Prostate gland (tissue), 2 donors: ENCODE data around the gene HRC. TPM values are rescaled to one million over a fixed set of nuclear protein-coding genes. Genes with fewer than 3 reads are reported as not detected.
A peak's percentile ranks its signal among the peaks of the same experiment; 100 is the strongest.

Experiments
- DNase-seq: peaks from one replicate; pipeline ENCODE4 v3.0.0-alpha.2; 2019; ENCODE audit warnings: low spot score
- H3K27ac ChIP-seq, 2 donors: fragments of 200-600 bp; sonication (generic); 2 replicates each; pipeline ENCODE4 v1.5.1; 2017 to 2019
- H3K27me3 ChIP-seq: fragments of 200-600 bp; sonication (generic); replicated peaks from 2 replicates; pipeline ENCODE4 v1.5.1; 2019; ENCODE audit not compliant: insufficient read depth
- H3K36me3 ChIP-seq, 2 donors: fragments of 200-600 bp; sonication (generic); 1 replicate in 1 of 2; 2 replicates in 1 of 2; pipeline versions ENCODE4 v1.5.1 to v1.8.1; 2017 to 2019
- H3K4me1 ChIP-seq: fragments of 200-600 bp; sonication (generic); replicated peaks from 2 replicates; pipeline ENCODE4 v1.5.1; 2019
- H3K4me3 ChIP-seq, 2 donors: fragments of 200-600 bp; sonication (generic); 2 replicates each; pipeline ENCODE4 v1.5.1; 2017 to 2019
- H3K9me3 ChIP-seq: fragments of 200-600 bp; sonication (generic); 2 replicates; pipeline ENCODE4 v1.5.1; 2017
- POLR2A ChIP-seq: fragments of 450-650 bp; IDR thresholded peaks from one replicate; pipeline ENCODE4 v1.6.1; 2016; ENCODE audit warnings: antibody characterized with exemption, mild to moderate bottlenecking
- POLR2AphosphoS5 ChIP-seq: sonication (generic); formaldehyde crosslinking; IDR thresholded peaks from one replicate; pipeline ENCODE4 v1.6.1; 2017; ENCODE audit warnings: antibody characterized with exemption
- WGBS: methylation state at CpG from one replicate; pipeline ENCODE4 v1.1.5; 2018; 5-methylcytosine and 5-hydroxymethylcytosine counted together
- intact Hi-C: fragments of 100-400 bp; cut with DNase I; formaldehyde crosslinking; loops from one replicate; pipeline ENCODE4 v1.14.2; 2022
- total RNA-seq, 2 donors: library from RNA; depleted of rRNA; stranded (reverse); fragments of >200 nt; gene quantifications; one replicate each; pipeline ENCODE4 v1.1.0, GENCODE V29; 2016
- TF ChIP-seq, protein P1 (sequence below), 4 experiments: fragments of 200-600 bp in 2 of 4; fragments of 450-650 bp in 2 of 4; sonication (generic) in 2 of 4; IDR thresholded peaks; 1 replicate in 3 of 4; 2 replicates in 1 of 4; pipeline ENCODE4 v1.5.1; 2016 to 2019; ENCODE audit warnings: antibody characterized with exemption in 4 of 4, mild to moderate bottlenecking in 2 of 4, moderate library complexity in 2 of 4

Gene HRC
- total RNA-seq, 2 donors from 2014 or later, result 3.8 to 6.7 TPM

DNA sequence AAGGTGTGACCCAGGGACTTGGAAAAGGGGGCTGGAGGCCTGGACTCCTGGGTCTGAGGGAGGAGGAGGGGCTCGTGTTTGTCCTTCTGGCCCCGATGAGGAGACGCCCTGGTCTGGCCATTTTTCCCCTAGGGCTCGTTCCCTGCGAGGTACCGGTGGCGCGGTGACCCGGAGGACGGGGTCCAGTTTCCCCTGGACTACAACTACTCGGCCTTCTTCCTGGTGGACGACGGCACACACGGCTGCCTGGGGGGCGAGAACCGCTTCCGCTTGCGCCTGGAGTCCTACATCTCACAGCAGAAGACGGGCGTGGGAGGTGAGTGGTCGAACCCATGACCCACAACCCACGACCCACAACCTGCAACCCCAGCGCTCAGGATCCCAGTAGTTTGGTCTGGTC lies 13.2 kb upstream of the HRC start:
- Histone ChIP-seq H3K27ac (no peak overlapping the region), H3K27me3 (no peaks in the 10 kb centered on the region), H3K9me3 (no peaks in the 10 kb centered on the region), H3K4me1 (peaks cover 10% of the 10 kb centered on the region), H3K4me3 (no peak overlapping the region), H3K36me3 (peaks cover 9 to 17% of the 10 kb centered on the region in 2 donors)
- DNase-seq, result no peak
- intact Hi-C loops, result no loop called here
- 93% methylated on average over 23 of the region's 23 CpGs for WGBS
- TF ChIP-seq POLR2A, result no peak
- TF ChIP-seq, protein P1, sequence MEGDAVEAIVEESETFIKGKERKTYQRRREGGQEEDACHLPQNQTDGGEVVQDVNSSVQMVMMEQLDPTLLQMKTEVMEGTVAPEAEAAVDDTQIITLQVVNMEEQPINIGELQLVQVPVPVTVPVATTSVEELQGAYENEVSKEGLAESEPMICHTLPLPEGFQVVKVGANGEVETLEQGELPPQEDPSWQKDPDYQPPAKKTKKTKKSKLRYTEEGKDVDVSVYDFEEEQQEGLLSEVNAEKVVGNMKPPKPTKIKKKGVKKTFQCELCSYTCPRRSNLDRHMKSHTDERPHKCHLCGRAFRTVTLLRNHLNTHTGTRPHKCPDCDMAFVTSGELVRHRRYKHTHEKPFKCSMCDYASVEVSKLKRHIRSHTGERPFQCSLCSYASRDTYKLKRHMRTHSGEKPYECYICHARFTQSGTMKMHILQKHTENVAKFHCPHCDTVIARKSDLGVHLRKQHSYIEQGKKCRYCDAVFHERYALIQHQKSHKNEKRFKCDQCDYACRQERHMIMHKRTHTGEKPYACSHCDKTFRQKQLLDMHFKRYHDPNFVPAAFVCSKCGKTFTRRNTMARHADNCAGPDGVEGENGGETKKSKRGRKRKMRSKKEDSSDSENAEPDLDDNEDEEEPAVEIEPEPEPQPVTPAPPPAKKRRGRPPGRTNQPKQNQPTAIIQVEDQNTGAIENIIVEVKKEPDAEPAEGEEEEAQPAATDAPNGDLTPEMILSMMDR (IDR thresholded peaks at IDR 0.05), result no peak
- no peak for TF ChIP-seq POLR2AphosphoS5

DNA sequence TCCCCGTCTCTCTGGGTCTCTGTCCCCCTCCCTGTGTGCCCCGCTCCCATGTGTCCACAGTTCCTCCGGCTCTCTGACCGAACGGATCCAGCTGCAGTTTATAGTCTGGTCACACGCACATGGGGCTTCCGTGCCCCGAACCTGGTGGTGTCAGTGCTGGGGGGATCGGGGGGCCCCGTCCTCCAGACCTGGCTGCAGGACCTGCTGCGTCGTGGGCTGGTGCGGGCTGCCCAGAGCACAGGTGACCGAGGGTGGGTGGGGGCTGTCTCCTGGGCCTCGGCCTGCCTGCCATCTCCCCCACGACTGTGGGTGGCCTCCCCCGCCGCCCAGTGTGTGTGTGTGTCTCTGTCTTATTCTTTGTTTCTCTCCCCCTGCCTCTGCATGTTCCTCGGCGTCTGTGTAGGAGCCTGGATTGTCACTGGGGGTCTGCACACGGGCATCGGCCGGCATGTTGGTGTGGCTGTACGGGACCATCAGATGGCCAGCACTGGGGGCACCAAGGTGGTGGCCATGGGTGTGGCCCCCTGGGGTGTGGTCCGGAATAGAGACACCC lies 12.7 kb upstream of the HRC start:
- Histone ChIP-seq H3K36me3 (peaks cover 9 to 13% of the 10 kb centered on the region in 2 donors), H3K4me1 (peaks cover 11% of the 10 kb centered on the region), H3K9me3 (no peaks in the 10 kb centered on the region), H3K27ac (no peak overlapping the region), H3K27me3 (no peaks in the 10 kb centered on the region), H3K4me3 (no peak overlapping the region)
- TF ChIP-seq, protein P1 (IDR thresholded peaks at IDR 0.05), result no peak
- TF ChIP-seq POLR2AphosphoS5 (no peak), POLR2A (no peak)
- no peak for DNase-seq
- intact Hi-C loops, result no loop called here
- 77% methylated on average over 25 of the region's 25 CpGs for WGBS

DNA sequence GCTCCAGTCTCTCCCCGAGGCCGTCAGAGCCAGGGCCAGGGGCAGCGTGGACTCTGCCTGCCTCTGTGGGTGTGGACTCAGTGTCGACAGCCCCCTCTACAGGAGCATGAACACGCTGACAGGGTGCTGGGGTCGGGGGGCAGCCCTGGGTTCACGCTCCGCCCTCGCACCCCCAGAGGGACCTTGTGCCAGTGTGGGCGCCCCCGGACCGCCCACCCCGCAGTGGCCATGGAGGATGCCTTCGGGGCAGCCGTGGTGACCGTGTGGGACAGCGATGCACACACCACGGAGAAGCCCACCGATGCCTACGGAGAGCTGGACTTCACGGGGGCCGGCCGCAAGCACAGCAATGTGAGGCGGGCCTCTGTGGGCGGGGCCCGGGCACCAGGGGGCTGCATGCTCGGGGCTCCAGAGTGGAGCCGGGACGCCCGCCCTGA lies 10.7 kb upstream of the HRC start:
- intact Hi-C loops, result no loop called here

DNA sequence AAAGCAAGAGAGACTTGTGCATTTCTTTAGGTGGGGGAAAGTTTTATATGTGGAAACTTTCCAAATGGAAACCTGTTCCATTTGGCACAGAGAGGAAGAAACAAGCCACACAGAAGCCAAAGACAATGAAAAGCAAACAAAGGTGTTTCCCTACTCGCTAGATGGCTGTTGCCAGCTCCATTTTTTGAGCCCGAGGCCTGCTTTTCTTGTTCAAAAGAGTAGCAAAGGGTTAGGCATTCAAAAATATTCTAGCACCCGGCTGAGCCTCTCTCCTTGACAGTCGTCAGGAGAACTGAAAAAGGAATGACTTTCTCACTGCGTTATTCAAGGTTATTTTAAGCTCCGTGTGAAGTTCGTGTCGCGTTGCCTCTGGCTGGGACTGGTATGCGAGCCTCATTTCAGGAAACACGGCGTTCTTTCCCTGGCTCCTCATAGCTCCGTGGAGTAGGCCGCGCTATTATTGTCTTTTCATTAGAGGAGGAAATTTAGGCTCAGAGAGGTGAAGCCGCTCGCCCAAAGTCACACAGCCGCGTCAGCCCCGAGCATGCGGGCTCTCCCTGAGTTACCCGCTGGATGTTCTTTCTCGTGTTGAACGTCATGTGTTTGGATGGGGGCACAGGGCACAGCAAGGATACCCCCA lies 10.0 kb upstream of the HRC start:
- peaks cover 0 to 5% of the 10 kb centered on the region in 2 donors for H3K36me3 ChIP-seq
- H3K4me3 ChIP-seq, result peak overlapping the region in 1 of 2 donors; percentile 16
- peak overlapping the region; percentile 87 for H3K27ac ChIP-seq
- peak; percentile 58 for DNase-seq
- intact Hi-C loops, result no loop called here
- WGBS, result 40% methylated on average over 24 of the region's 24 CpGs
- H3K9me3 ChIP-seq, result no peaks in the 10 kb centered on the region
- peaks cover 11% of the 10 kb centered on the region for H3K4me1 ChIP-seq
- no peaks in the 10 kb centered on the region for H3K27me3 ChIP-seq
- TF ChIP-seq POLR2A (no peak), POLR2AphosphoS5 (peak; percentile 80)

More for the DNA sequence above, 10.7 kb upstream of the HRC start:
- peak overlapping the region; percentile 87 for H3K27ac ChIP-seq
- no peak for DNase-seq
- WGBS, result 26% methylated on average over 22 of the region's 30 CpGs
- no peak for TF ChIP-seq POLR2AphosphoS5
- TF ChIP-seq, protein P1 (IDR thresholded peaks at IDR 0.05), result peak in 2 of 4 experiments; percentile 5 to 14
- H3K4me3 ChIP-seq, result peak overlapping the region in 1 of 2 donors; percentile 16
- no peaks in the 10 kb centered on the region for H3K9me3 ChIP-seq
- peaks cover 0 to 5% of the 10 kb centered on the region in 2 donors for H3K36me3 ChIP-seq
- H3K4me1 ChIP-seq, result peaks cover 11% of the 10 kb centered on the region
- no peaks in the 10 kb centered on the region for H3K27me3 ChIP-seq

DNA sequence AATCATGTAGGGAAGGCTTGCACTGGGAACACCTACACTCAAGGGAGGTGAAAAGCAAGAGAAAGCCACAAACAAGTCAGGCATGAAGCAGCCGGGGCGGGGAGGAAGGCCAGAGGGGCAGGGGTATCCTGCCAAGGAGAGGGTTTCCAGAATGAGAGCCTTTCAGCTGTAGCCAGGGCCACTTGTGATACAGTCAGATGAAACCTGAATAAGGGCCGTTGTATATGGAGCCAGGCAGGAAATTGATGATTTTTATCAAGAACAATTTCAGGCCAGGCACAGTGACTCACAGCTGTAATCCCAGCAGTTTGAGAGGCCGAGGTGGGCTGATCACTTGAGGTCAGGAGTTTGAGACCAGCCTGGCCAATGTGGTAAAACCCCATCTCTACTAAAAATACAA lies 6.8 kb upstream of the HRC start:
- no peaks in the 10 kb centered on the region for H3K36me3 ChIP-seq
- no peak for DNase-seq
- no peak overlapping the region for H3K4me3 ChIP-seq
- peak overlapping the region; percentile 24 to 56 for H3K27ac ChIP-seq
- H3K9me3 ChIP-seq, result no peaks in the 10 kb centered on the region
- no peak for TF ChIP-seq POLR2A
- TF ChIP-seq, protein P1 (IDR thresholded peaks at IDR 0.05), result no peak
- TF ChIP-seq POLR2AphosphoS5, result no peak
- peaks cover 11% of the 10 kb centered on the region for H3K4me1 ChIP-seq
- WGBS, result 26% methylated on average over 4 of the region's 4 CpGs
- intact Hi-C loops, result no loop called here
- H3K27me3 ChIP-seq, result no peaks in the 10 kb centered on the region
